ENCODE measurements around the gene PCK1. TPM values are rescaled to one million over a fixed set of nuclear protein-coding genes. Genes with fewer than 3 reads are reported as not detected.

The PCK1 gene
- total RNA-seq (2022; extraction: Qiagen RNA extraction; ENCODE audit: low read depth): 0.02 to 0.30 TPM (median 0.07 TPM) in 4 of 5 replicates, not detected in the other

DNA sequence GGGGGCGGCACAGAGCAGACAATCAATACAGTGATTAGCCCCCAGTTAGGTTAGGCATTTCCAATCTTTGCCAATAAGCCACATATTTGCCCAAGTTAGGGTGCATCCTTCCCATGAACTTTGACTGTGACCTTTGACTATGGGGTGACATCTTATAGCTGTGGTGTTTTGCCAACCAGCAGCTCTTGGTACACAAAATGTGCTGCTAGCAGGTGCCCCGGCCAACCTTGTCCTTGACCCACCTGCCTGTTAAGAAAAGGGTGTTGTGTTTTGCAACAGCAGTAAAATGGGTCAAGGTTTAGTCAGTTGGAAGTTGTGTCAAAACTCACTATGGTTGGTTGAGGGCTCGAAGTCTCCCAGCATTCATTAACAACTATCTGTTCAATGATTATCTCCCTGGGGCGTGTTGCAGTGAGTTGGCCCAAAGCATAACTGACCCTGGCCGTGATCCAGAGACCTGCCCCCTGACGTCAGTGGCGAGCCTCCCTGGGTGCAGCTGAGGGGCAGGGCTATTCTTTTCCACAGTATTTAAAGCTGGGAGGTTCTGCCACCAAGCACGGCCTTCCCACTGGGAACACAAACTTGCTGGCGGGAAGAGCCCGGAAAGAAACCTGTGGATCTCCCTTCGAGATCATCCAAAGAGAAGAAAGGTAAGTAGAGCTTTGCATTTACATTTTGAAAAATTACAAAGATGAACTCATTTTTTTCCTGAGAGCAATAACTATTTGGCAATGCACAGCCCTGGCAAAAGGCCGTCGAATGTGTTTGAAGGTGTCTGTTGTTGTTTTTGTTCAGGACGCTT, at the start of gene PCK1:
PCK1 (plus strand) TSS at position 557 of the 802 bp plus-strand sequence. CDS start 302 bp downstream, outside the sequence.

DNA sequence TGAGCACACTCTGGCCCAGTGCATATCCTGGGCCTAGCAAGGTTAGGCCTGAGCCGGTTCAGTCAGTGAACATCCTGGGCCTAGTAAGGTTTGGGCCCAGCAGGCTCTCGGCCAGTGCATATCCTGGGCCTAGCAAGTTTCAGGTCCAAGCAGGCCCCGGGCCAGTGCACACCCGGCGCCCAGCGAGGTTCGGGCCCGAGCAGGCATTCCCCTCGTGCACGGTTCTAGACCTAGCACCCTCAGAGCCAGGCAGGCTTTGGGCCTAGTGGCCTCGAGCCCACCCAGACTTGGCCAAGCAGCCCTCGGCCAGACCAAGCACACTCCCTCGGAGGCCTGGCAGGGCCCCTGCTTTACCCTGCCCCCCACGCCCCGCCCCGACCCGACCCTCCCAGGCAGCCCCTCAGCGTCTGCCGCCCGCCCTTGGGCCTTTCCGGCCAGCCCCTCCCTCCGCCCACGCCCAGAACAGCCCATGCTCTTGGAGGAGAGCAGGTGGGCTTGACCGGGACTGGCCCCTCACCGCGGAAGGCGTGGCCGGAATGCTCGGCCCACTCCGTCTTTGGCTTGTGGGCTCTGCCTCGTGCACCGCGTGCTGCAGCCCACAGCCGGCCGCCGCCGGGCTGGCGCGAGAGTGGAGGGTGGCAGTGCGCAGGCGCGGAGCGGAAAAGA, 36.3 kb upstream of the PCK1 start, which contains the start of gene CTCFL:
CTCFL (minus strand) TSS at position 630 of the 666 bp plus-strand sequence. CDS start 935 bp downstream, outside the sequence.

Other genes starting within 250 kb of the PCK1 start
- not detected in 5 replicates for gene SPO11, start 231.3 kb upstream of the PCK1 start, total RNA-seq (2022; extraction: Qiagen RNA extraction; ENCODE audit: low read depth)
- gene RAE1, start 209.9 kb upstream of the PCK1 start, total RNA-seq (2022; extraction: Qiagen RNA extraction; ENCODE audit: low read depth): 60.5 to 71.5 TPM (median 62.8 TPM) in 5 replicates
- 26.7 to 37.7 TPM (median 35.4 TPM) in 5 replicates for gene RBM38, start 169.7 kb upstream of the PCK1 start, total RNA-seq (2022; extraction: Qiagen RNA extraction; ENCODE audit: low read depth)
- gene CTCFL, start 36.0 kb upstream of the PCK1 start, total RNA-seq (2022; extraction: Qiagen RNA extraction; ENCODE audit: low read depth): not detected in 5 replicates
- 0.13 TPM in 1 of 5 replicates, not detected in the others for gene ZBP1, start 59.3 kb downstream of the PCK1 start, total RNA-seq (2022; extraction: Qiagen RNA extraction; ENCODE audit: low read depth)
- 155 to 322 TPM (median 298 TPM) in 5 replicates for gene PMEPA1, start 148.9 kb downstream of the PCK1 start, total RNA-seq (2022; extraction: Qiagen RNA extraction; ENCODE audit: low read depth)